ENCODE results near the gene SIPA1L3.

- TF ChIP-seq CTCF (IDR thresholded peaks at IDR 0.05; ENCODE audit: low read depth, low read length) (no peak), EZH2phosphoT487 (IDR thresholded peaks at IDR 0.05; ENCODE audit: low read depth) (no peak)
Observed at GRCh38 chr19:38031423-38031770, 124.4 kb downstream of the SIPA1L3 start.

Measured in OCI-LY3 (cell line).